ENCODE results near the gene PSMG4. TPM values are rescaled to one million over a fixed set of nuclear protein-coding genes. Genes with fewer than 3 reads are reported as not detected.

Gene PSMG4
- total and polyA plus RNA-seq, 2 of the 8 experiments (the other 6 are each of a cell fraction or from before 2014, with no cell fraction given): 40.6 to 113 TPM

DNA sequence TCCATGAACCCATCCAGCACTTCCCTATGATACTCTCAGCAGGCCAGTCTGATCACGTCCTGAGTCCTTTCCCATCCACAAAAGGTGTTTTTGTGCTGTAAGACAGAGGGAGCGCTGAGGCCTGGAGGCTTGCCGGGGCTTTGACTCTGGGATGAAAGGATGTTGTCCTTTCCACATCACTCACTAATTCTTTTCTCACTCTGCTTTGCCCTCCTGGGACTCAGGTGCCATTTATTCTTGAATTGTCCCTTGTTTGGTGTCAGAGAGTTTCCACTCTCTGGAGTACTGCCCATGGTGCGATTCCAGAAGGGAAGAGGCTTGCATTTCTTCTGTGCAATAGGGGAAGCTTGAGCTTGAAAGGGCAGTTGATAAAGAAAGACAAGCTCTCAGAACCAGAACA is 16.0 kb upstream of the PSMG4 start:
- WGBS, 2 experiments (ENCODE audit: extremely low coverage in 1 of 2, insufficient coverage in 1 of 2, insufficient read length in 1 of 2, insufficient replicate concordance in 2 of 2, low coverage in 1 of 2, low lambda C conversion rate in 2 of 2, missing lambda C conversion rate in 1 of 2): 91% methylated on average over 4 of the region's 4 CpGs; no CpG with 5 or more reads in 1 of the 2 experiments
- Histone ChIP-seq H3K23me2 (ENCODE audit: low read depth, low read length) (no peaks in the 10 kb centered on the region), H2BK120ac (replicated peaks; ENCODE audit: low read depth, low read length) (no peak overlapping the region), H2BK15ac (ENCODE audit: low read length) (0 out of 2 replicates have a peak overlapping the region, but pooled peaks have one; percentile 46), H3K23ac (ENCODE audit: insufficient read length) (no peak overlapping the region), H2BK20ac (ENCODE audit: low read length) (no peak overlapping the region), H4K20me1 (replicated peaks in 1 of 2; ENCODE audit: control insufficient read depth in 1 of 2, insufficient read depth in 2 of 2, low read length in 2 of 2) (no peaks in the 10 kb centered on the region), H3K27me3 (replicated peaks in 1 of 4; ENCODE audit: control insufficient read depth in 3 of 4, extremely low read depth in 1 of 4, insufficient read depth in 3 of 4, low read length in 3 of 4) (no peaks in the 10 kb centered on the region), H3K27ac (ENCODE audit: low read depth, low read length) (no peak overlapping the region), H4K5ac (ENCODE audit: insufficient read length, low read depth, low read length) (no peak overlapping the region), H3K56ac (replicated peaks; ENCODE audit: insufficient read length, low read depth, low read length) (no peak overlapping the region), H3K18ac (ENCODE audit: extremely low read depth, low read length) (no peak overlapping the region), H3K4me3 (ENCODE audit: extremely low read depth in 1 of 4, insufficient read depth in 2 of 4, low read depth in 3 of 4, low read length in 4 of 4) (no peak overlapping the region), H3K36me3 (ENCODE audit: control insufficient read depth in 2 of 4, insufficient read depth in 4 of 4, low read length in 3 of 4) (no peaks in the 10 kb centered on the region), H4K8ac (ENCODE audit: extremely low read depth, insufficient read depth, low read length) (no peak overlapping the region), H3K4ac (replicated peaks; ENCODE audit: insufficient read length, low read depth, low read length) (no peak overlapping the region), H2AFZ (ENCODE audit: low read length) (no peak overlapping the region), H3K79me1 (ENCODE audit: low read depth, low read length) (no peaks in the 10 kb centered on the region), H3K14ac (ENCODE audit: insufficient read length) (no peak overlapping the region), H4K91ac (replicated peaks; ENCODE audit: insufficient read length, low read length) (no peak overlapping the region), H3K4me2 (ENCODE audit: insufficient read depth in 1 of 2, low read depth in 2 of 2, low read length in 2 of 2) (no peak overlapping the region), H3K4me1 (replicated peaks in 1 of 4; ENCODE audit: control insufficient read depth in 3 of 4, insufficient read depth in 4 of 4, low read length in 3 of 4) (peaks cover 0 to 6% (median 2%) of the 10 kb centered on the region in 4 experiments; a peak in 6 of 7 replicates), H3K79me2 (ENCODE audit: control insufficient read depth in 1 of 2, insufficient read depth in 2 of 2, low read length in 2 of 2) (no peaks in the 10 kb centered on the region), H2AK5ac (ENCODE audit: low read depth, low read length) (no peak overlapping the region), H3K9ac (replicated peaks in 1 of 4; ENCODE audit: extremely low read depth in 1 of 4, low read depth in 3 of 4, low read length in 3 of 4) (no peak overlapping the region), H3K9me3 (ENCODE audit: insufficient read depth in 2 of 2, low read depth in 1 of 2, low read length in 1 of 2) (no peaks in the 10 kb centered on the region), H2BK5ac (ENCODE audit: low read depth, low read length) (no peak overlapping the region), H2BK12ac (ENCODE audit: low read depth, low read length) (no peak overlapping the region)
- CTCF ChIA-PET (ENCODE audit: partially characterized antibody): interaction anchor here (1.1 kb wide), 1 partner anchor 9 kb away, joined by 6 read pairs; no protein-coding TSS in a partner anchor
- POLR2A ChIA-PET (ENCODE audit: partially characterized antibody): interaction anchor here (0.5 to 10.7 kb wide), 2 partner anchors 14 to 20 kb away, joined by 3 to 122 read pairs; partner anchors contain the start of gene TUBB2B
- no peak for DNase-seq (ENCODE audit: low read depth in 1 of 2, low spot score in 2 of 2)
- TF ChIP-seq CBX5 (IDR thresholded peaks at IDR 0.05; ENCODE audit: low read depth, low read length) (no peak), SIX5 (IDR thresholded peaks at IDR 0.05; ENCODE audit: low read depth, low read length) (no peak)
- FAIRE-seq: no peak

Data from H1 (cell line).